IgD-negative memory B cell (primary cell): ENCODE data around the gene FGR. TPM values are rescaled to one million over a fixed set of nuclear protein-coding genes. Genes with fewer than 3 reads are reported as not detected.
A peak's percentile ranks its signal among the peaks of the same experiment; 100 is the strongest.
"Not testable (repeated sequence)": the region's sequence is repeated elsewhere in the genome, so short reads cannot be mapped to it uniquely, and the experiment has no call there.

Experiments used
- H3K27ac Mint-ChIP-seq, 3 donors: one replicate each; pipeline ENCODE4 v1.8.0; 2020 to 2022; ENCODE audit warnings: mild to moderate bottlenecking in 3 of 3, mixed read lengths in 3 of 3, moderate library complexity in 1 of 3
- H3K27me3 Mint-ChIP-seq: one replicate; pipeline ENCODE4 v1.8.0; 2021; ENCODE audit warnings: mixed read lengths
- H3K36me3 Mint-ChIP-seq: one replicate; pipeline ENCODE4 v1.8.0; 2020; ENCODE audit warnings: mild to moderate bottlenecking, mixed read lengths
- H3K4me1 Mint-ChIP-seq, 3 donors: one replicate each; pipeline ENCODE4 v1.8.0; 2020 to 2022; ENCODE audit warnings: mixed read lengths in 3 of 3, mild to moderate bottlenecking in 1 of 3
- H3K4me3 Mint-ChIP-seq, 4 donors: one replicate each; pipeline ENCODE4 v1.8.0; 2020 to 2022; ENCODE audit warnings: mild to moderate bottlenecking in 4 of 4, mixed read lengths in 4 of 4, moderate library complexity in 3 of 4
- H3K9me3 Mint-ChIP-seq, 3 donors: one replicate each; pipeline ENCODE4 v1.8.0; 2020 to 2021; ENCODE audit warnings: mixed read lengths in 3 of 3, mild to moderate bottlenecking in 1 of 3
- polyA plus RNA-seq: library from polyadenylated mRNA; unstranded; fragments of 300-500 nt; fragmentation: Illumina TruSeq; gene quantifications from one replicate; pipeline ENCODE4 v1.2.3, GENCODE V29; 2021

FGR gene
- polyA plus RNA-seq, 1 donor from 2014 or later, result 72.0 TPM

- Mint-ChIP-seq H3K36me3 (no peaks in the 10 kb centered on the region), H3K27ac (peak overlapping the region in 2 of 3 donors; percentile 46 to 94), H3K9me3 (no peaks in the 10 kb centered on the region), H3K4me1 (peaks cover 48 to 54% (median 51%) of the 10 kb centered on the region in 3 donors), H3K4me3 (peak overlapping the region; percentile 52 to 95 (median 86)), H3K27me3 (no peaks in the 10 kb centered on the region)
Measured at GRCh38 chr1:27634177-27634984, 604 bp downstream of the FGR start.

- H3K27me3 Mint-ChIP-seq, result no peaks in the 10 kb centered on the region
- no peaks in the 10 kb centered on the region for H3K36me3 Mint-ChIP-seq
- H3K27ac Mint-ChIP-seq, result peak overlapping the region; percentile 53 to 94 (median 88)
- H3K4me1 Mint-ChIP-seq, result peaks cover 52 to 59% (median 57%) of the 10 kb centered on the region in 3 donors
- peak overlapping the region; percentile 70 to 90 (median 80) for H3K4me3 Mint-ChIP-seq
- H3K9me3 Mint-ChIP-seq, result no peaks in the 10 kb centered on the region
Measured at GRCh38 chr1:27633640-27634176, 1.3 kb downstream of the FGR start.

- Mint-ChIP-seq H3K4me3 (peak overlapping the region; percentile 70 to 90 (median 80)), H3K36me3 (no peaks in the 10 kb centered on the region), H3K9me3 (no peaks in the 10 kb centered on the region), H3K4me1 (peaks cover 54 to 63% (median 60%) of the 10 kb centered on the region in 3 donors), H3K27me3 (no peaks in the 10 kb centered on the region), H3K27ac (peak overlapping the region in 2 of 3 donors; percentile 88 to 94)
Measured at GRCh38 chr1:27633298-27633610, 1.7 kb downstream of the FGR start.

GRCh38 chr1:27632387-27633297, 2.3 kb downstream of the FGR start:
- Mint-ChIP-seq H3K4me1 (peaks cover 49 to 63% (median 57%) of the 10 kb centered on the region in 3 donors), H3K27ac (peak overlapping the region; percentile 44 to 94 (median 81)), H3K36me3 (no peaks in the 10 kb centered on the region), H3K9me3 (no peaks in the 10 kb centered on the region), H3K27me3 (no peaks in the 10 kb centered on the region), H3K4me3 (peak overlapping the region; percentile 70 to 90 (median 80))

- H3K4me1 Mint-ChIP-seq, result peaks cover 52 to 68% (median 62%) of the 10 kb centered on the region in 3 donors
- no peaks in the 10 kb centered on the region for H3K27me3 Mint-ChIP-seq
- no peaks in the 10 kb centered on the region for H3K9me3 Mint-ChIP-seq
- no peaks in the 10 kb centered on the region for H3K36me3 Mint-ChIP-seq
- H3K4me3 Mint-ChIP-seq, result peak overlapping the region; percentile 34 to 90 (median 59)
- H3K27ac Mint-ChIP-seq, result peak overlapping the region; percentile 37 to 95 (median 94)
Measured at GRCh38 chr1:27630859-27631491, 4.0 kb downstream of the FGR start.

- Mint-ChIP-seq H3K4me3 (peak overlapping the region in 2 of 4 donors; percentile 18 to 47), H3K4me1 (peaks cover 49 to 63% (median 62%) of the 10 kb centered on the region in 3 donors), H3K9me3 (no peaks in the 10 kb centered on the region), H3K27me3 (no peaks in the 10 kb centered on the region), H3K36me3 (no peaks in the 10 kb centered on the region), H3K27ac (peak overlapping the region; percentile 7 to 94 (median 24))
Measured at GRCh38 chr1:27628712-27629111, 6.3 kb downstream of the FGR start.

GRCh38 chr1:27627733-27628132, 7.3 kb downstream of the FGR start:
- H3K4me3 Mint-ChIP-seq, H3K9me3 Mint-ChIP-seq, H3K27me3 Mint-ChIP-seq, H3K27ac Mint-ChIP-seq, H3K36me3 Mint-ChIP-seq: not testable (repeated sequence)
- H3K4me1 Mint-ChIP-seq, result peaks cover 42 to 54% (median 53%) of the 10 kb centered on the region in 3 donors

- Mint-ChIP-seq H3K27ac (peak overlapping the region in 2 of 3 donors; percentile 70 to 94), H3K27me3 (no peaks in the 10 kb centered on the region), H3K4me3 (peak overlapping the region in 2 of 4 donors; percentile 36 to 47), H3K36me3 (no peaks in the 10 kb centered on the region), H3K4me1 (peaks cover 37 to 49% (median 46%) of the 10 kb centered on the region in 3 donors), H3K9me3 (no peaks in the 10 kb centered on the region)
Measured at GRCh38 chr1:27627061-27627460, 7.9 kb downstream of the FGR start.

GRCh38 chr1:27626031-27626935, 8.7 kb downstream of the FGR start:
- Mint-ChIP-seq H3K27me3 (no peaks in the 10 kb centered on the region), H3K27ac (peak overlapping the region in 2 of 3 donors; percentile 70 to 94), H3K36me3 (no peaks in the 10 kb centered on the region), H3K4me1 (peaks cover 29 to 41% (median 39%) of the 10 kb centered on the region in 3 donors), H3K4me3 (peak overlapping the region in 1 of 4 donors; percentile 94), H3K9me3 (no peaks in the 10 kb centered on the region)

GRCh38 chr1:27624467-27625178, 10.4 kb downstream of the FGR start:
- peaks cover 17 to 30% (median 30%) of the 10 kb centered on the region in 3 donors for H3K4me1 Mint-ChIP-seq
- no peak overlapping the region for H3K4me3 Mint-ChIP-seq
- no peak overlapping the region for H3K27ac Mint-ChIP-seq
- H3K36me3 Mint-ChIP-seq, result no peaks in the 10 kb centered on the region
- H3K27me3 Mint-ChIP-seq, result no peaks in the 10 kb centered on the region
- H3K9me3 Mint-ChIP-seq, result no peaks in the 10 kb centered on the region

GRCh38 chr1:27623327-27624212, 11.4 kb downstream of the FGR start:
- no peaks in the 10 kb centered on the region for H3K36me3 Mint-ChIP-seq
- peak overlapping the region in 1 of 4 donors; percentile 84 for H3K4me3 Mint-ChIP-seq
- H3K27me3 Mint-ChIP-seq, result no peaks in the 10 kb centered on the region
- no peaks in the 10 kb centered on the region for H3K9me3 Mint-ChIP-seq
- peaks cover 16 to 23% (median 20%) of the 10 kb centered on the region in 3 donors for H3K4me1 Mint-ChIP-seq
- no peak overlapping the region for H3K27ac Mint-ChIP-seq

- Mint-ChIP-seq H3K27ac (no peak overlapping the region), H3K4me1 (peaks cover 16 to 27% (median 26%) of the 10 kb centered on the region in 3 donors), H3K4me3 (peak overlapping the region in 1 of 4 donors; percentile 84), H3K9me3 (no peaks in the 10 kb centered on the region), H3K36me3 (no peaks in the 10 kb centered on the region), H3K27me3 (no peaks in the 10 kb centered on the region)
Measured at GRCh38 chr1:27622828-27623227, 12.2 kb downstream of the FGR start.
